Skin epidermis (tissue), 12 donors: ENCODE results near the gene VAV2.

ENCODE experiments used
- H3K27ac ChIP-seq, 21 experiments: fragments of 200-600 bp; sonication (generic) in 11 of 21; one replicate each; pipeline ENCODE4 v1.5.0; 2020; ENCODE audit warnings: mild to moderate bottlenecking in 3 of 21, inconsistent platforms in 2 of 21, moderate library complexity in 2 of 21
- H3K4me3 ChIP-seq, 7 experiments: fragments of 200-600 bp; sonication (generic) in 2 of 7; one replicate each; pipeline ENCODE4 v1.5.0; 2020; ENCODE audit warnings: inconsistent platforms in 2 of 7, mild to moderate bottlenecking in 2 of 7, moderate library complexity in 1 of 7

Gene VAV2

GRCh38 chr9:133797406-133798105 is 194.6 kb downstream of the VAV2 start:
- Histone ChIP-seq H3K27ac (no peak overlapping the region), H3K4me3 (no peak overlapping the region)

- Histone ChIP-seq H3K4me3 (no peak overlapping the region), H3K27ac (no peak overlapping the region)
Observed at GRCh38 chr9:133796562-133796961, 195.6 kb downstream of the VAV2 start.

- Histone ChIP-seq H3K4me3 (no peak overlapping the region), H3K27ac (no peak overlapping the region)
Observed at GRCh38 chr9:133795049-133795448, 197.1 kb downstream of the VAV2 start.

- H3K4me3 ChIP-seq: no peak overlapping the region
- H3K27ac ChIP-seq: no peak overlapping the region
Observed at GRCh38 chr9:133794016-133794760, 197.9 kb downstream of the VAV2 start.

GRCh38 chr9:133793471-133793870 is 198.7 kb downstream of the VAV2 start:
- Histone ChIP-seq H3K27ac (no peak overlapping the region), H3K4me3 (no peak overlapping the region)

GRCh38 chr9:133792721-133793470 is 199.2 kb downstream of the VAV2 start:
- Histone ChIP-seq H3K4me3 (no peak overlapping the region), H3K27ac (no peak overlapping the region)

- Histone ChIP-seq H3K27ac (peak overlapping the region in 1 of 21 experiments; percentile 57), H3K4me3 (no peak overlapping the region)
Observed at GRCh38 chr9:133791735-133792649, 200.1 kb downstream of the VAV2 start.

GRCh38 chr9:133791069-133791468 is 201.1 kb downstream of the VAV2 start:
- Histone ChIP-seq H3K27ac (peak overlapping the region in 1 of 21 experiments; percentile 57), H3K4me3 (no peak overlapping the region)

- H3K27ac ChIP-seq: peak overlapping the region in 10 of 21 experiments; percentile 14 to 73 (median 36)
- H3K4me3 ChIP-seq: no peak overlapping the region
Observed at GRCh38 chr9:133789778-133790177, 202.3 kb downstream of the VAV2 start.

- Histone ChIP-seq H3K27ac (peak overlapping the region in 15 of 21 experiments; percentile 14 to 73 (median 39)), H3K4me3 (no peak overlapping the region)
Observed at GRCh38 chr9:133788819-133789717, 203.1 kb downstream of the VAV2 start.

- peak overlapping the region in 11 of 21 experiments; percentile 18 to 78 (median 39) for H3K27ac ChIP-seq
Observed at GRCh38 chr9:133788045-133788818, 203.9 kb downstream of the VAV2 start.

GRCh38 chr9:133787754-133788025 is 204.4 kb downstream of the VAV2 start:
- Histone ChIP-seq H3K4me3 (no peak overlapping the region), H3K27ac (peak overlapping the region in 3 of 21 experiments; percentile 34 to 78 (median 42))

More at GRCh38 chr9:133788045-133788818, 203.9 kb downstream of the VAV2 start:
- no peak overlapping the region for H3K4me3 ChIP-seq

GRCh38 chr9:133786907-133787753 is 205.0 kb downstream of the VAV2 start:
- Histone ChIP-seq H3K27ac (peak overlapping the region in 6 of 21 experiments; percentile 18 to 78 (median 34)), H3K4me3 (no peak overlapping the region)

GRCh38 chr9:133786371-133786753 is 205.8 kb downstream of the VAV2 start:
- peak overlapping the region in 4 of 21 experiments; percentile 34 to 78 (median 43) for H3K27ac ChIP-seq
- no peak overlapping the region for H3K4me3 ChIP-seq

- Histone ChIP-seq H3K27ac (no peak overlapping the region), H3K4me3 (no peak overlapping the region)
Observed at GRCh38 chr9:133785753-133786370, 206.3 kb downstream of the VAV2 start.

- H3K27ac ChIP-seq: no peak overlapping the region
- H3K4me3 ChIP-seq: no peak overlapping the region
Observed at GRCh38 chr9:133784731-133785561, 207.2 kb downstream of the VAV2 start.
